Activated CD4-positive, alpha-beta T cell treated with anti-CD3 and anti-CD28 coated beads, Interleukin-2, amount 50 U/mL, for 4 hours (primary cell): ENCODE results near the gene RSF1.

Source experiments
- DNase-seq, 2 experiments: peaks; one replicate each; pipeline ENCODE4 v3.0.0-alpha.2; 2020

The RSF1 gene

GRCh38 chr11:77800449-77800848 is 20.1 kb downstream of the RSF1 start:
- no peak for DNase-seq

- no peak for DNase-seq
Measured at GRCh38 chr11:77799338-77799737, 21.2 kb downstream of the RSF1 start.

GRCh38 chr11:77793972-77794371 is 26.6 kb downstream of the RSF1 start:
- no peak for DNase-seq

GRCh38 chr11:77791301-77791700 is 29.2 kb downstream of the RSF1 start:
- DNase-seq = no peak

GRCh38 chr11:77789731-77790476 is 30.6 kb downstream of the RSF1 start:
- DNase-seq = no peak

GRCh38 chr11:77789061-77789730 is 31.3 kb downstream of the RSF1 start:
- DNase-seq = no peak

GRCh38 chr11:77784572-77784971 is 36.0 kb downstream of the RSF1 start:
- no peak for DNase-seq

- DNase-seq = no peak
Measured at GRCh38 chr11:77783025-77783424, 37.5 kb downstream of the RSF1 start.

- no peak for DNase-seq
Measured at GRCh38 chr11:77779935-77780334, 40.6 kb downstream of the RSF1 start.

GRCh38 chr11:77778549-77778948 is 42.0 kb downstream of the RSF1 start:
- DNase-seq = no peak

- DNase-seq = no peak
Measured at GRCh38 chr11:77778118-77778517, 42.4 kb downstream of the RSF1 start.

GRCh38 chr11:77776455-77776854 is 44.1 kb downstream of the RSF1 start:
- DNase-seq = no peak

- DNase-seq = no peak
Measured at GRCh38 chr11:77775936-77776335, 44.6 kb downstream of the RSF1 start.

GRCh38 chr11:77771135-77771534 is 49.4 kb downstream of the RSF1 start:
- no peak for DNase-seq

GRCh38 chr11:77770629-77771028 is 49.9 kb downstream of the RSF1 start:
- no peak for DNase-seq

- no peak for DNase-seq
Measured at GRCh38 chr11:77762426-77762825, 58.1 kb downstream of the RSF1 start.

- no peak for DNase-seq
Measured at GRCh38 chr11:77761491-77761890, 59.0 kb downstream of the RSF1 start.

GRCh38 chr11:77758331-77758730 is 62.2 kb downstream of the RSF1 start:
- no peak for DNase-seq

- DNase-seq = no peak
Measured at GRCh38 chr11:77753230-77753629, 67.3 kb downstream of the RSF1 start.

- no peak for DNase-seq
Measured at GRCh38 chr11:77752516-77752915, 68.0 kb downstream of the RSF1 start.

GRCh38 chr11:77750394-77751156 is 69.9 kb downstream of the RSF1 start:
- DNase-seq = no peak

- no peak for DNase-seq
Measured at GRCh38 chr11:77749232-77749631, 71.3 kb downstream of the RSF1 start.

- no peak for DNase-seq
Measured at GRCh38 chr11:77748266-77748665, 72.3 kb downstream of the RSF1 start.
